ENCODE measurements around the gene PPP1R1B. TPM values are rescaled to one million over a fixed set of nuclear protein-coding genes. Genes with fewer than 3 reads are reported as not detected.

PPP1R1B gene
- total RNA-seq, 4 donors from 2014 or later, result 1.5 to 5.1 TPM; not detected in 2

GRCh38 chr17:39599665-39600231, 27.0 kb upstream of the PPP1R1B start:
- in situ Hi-C loops (cut with MboI; ENCODE audit: low sequenced_read_pairs in 4 of 4), result no loop called here

GRCh38 chr17:39600288-39600996, 26.3 kb upstream of the PPP1R1B start:
- H3K27ac ChIP-seq, result no peak overlapping the region
- no peak for TF ChIP-seq CTCF (IDR thresholded peaks at IDR 0.05 in 4 of 5, conservative IDR thresholded peaks at IDR 0.05 in 1 of 5)
- no peak for TF ChIP-seq POLR2A (IDR thresholded peaks at IDR 0.05)
- intact Hi-C loops (cut with DNase I; ENCODE audit: low total_unique reads), result no loop called here

More at GRCh38 chr17:39599665-39600231, 27.0 kb upstream of the PPP1R1B start:
- intact Hi-C loops (cut with DNase I; ENCODE audit: low total_unique reads), result no loop called here
- TF ChIP-seq POLR2A (IDR thresholded peaks at IDR 0.05), result no peak
- TF ChIP-seq CTCF (IDR thresholded peaks at IDR 0.05 in 4 of 5, conservative IDR thresholded peaks at IDR 0.05 in 1 of 5), result no peak
- H3K27me3 ChIP-seq, result peaks cover 96 to 98% (median 96%) of the 10 kb centered on the region in 3 donors
- no peaks in the 10 kb centered on the region for H3K36me3 ChIP-seq
- no peaks in the 10 kb centered on the region for H3K9me3 ChIP-seq
- H3K4me1 ChIP-seq, result peaks cover 8 to 11% of the 10 kb centered on the region in 2 donors
- peak overlapping the region in 1 of 4 donors; percentile 32 for H3K4me3 ChIP-seq
- no peak overlapping the region for H3K27ac ChIP-seq
- ATAC-seq (no peak), DNase-seq (no peak)

GRCh38 chr17:39600997-39601597, 25.7 kb upstream of the PPP1R1B start:
- no peak for TF ChIP-seq CTCF (IDR thresholded peaks at IDR 0.05 in 4 of 5, conservative IDR thresholded peaks at IDR 0.05 in 1 of 5)
- no peak for TF ChIP-seq POLR2A (IDR thresholded peaks at IDR 0.05)
- no peaks in the 10 kb centered on the region for H3K36me3 ChIP-seq
- no peaks in the 10 kb centered on the region for H3K9me3 ChIP-seq
- ATAC-seq (no peak), DNase-seq (no peak)
- no peak overlapping the region for H3K4me3 ChIP-seq
- intact Hi-C loops (cut with DNase I; ENCODE audit: low total_unique reads), result no loop called here
- no peak overlapping the region for H3K27ac ChIP-seq
- in situ Hi-C loops (cut with MboI; ENCODE audit: low sequenced_read_pairs in 4 of 4), result no loop called here
- H3K27me3 ChIP-seq, result peaks cover 96 to 98% (median 97%) of the 10 kb centered on the region in 3 donors
- peaks cover 19 to 20% of the 10 kb centered on the region in 2 donors for H3K4me1 ChIP-seq

More at GRCh38 chr17:39600288-39600996, 26.3 kb upstream of the PPP1R1B start:
- peaks cover 96 to 100% (median 98%) of the 10 kb centered on the region in 3 donors for H3K27me3 ChIP-seq
- in situ Hi-C loops (cut with MboI; ENCODE audit: low sequenced_read_pairs in 4 of 4), result no loop called here
- H3K4me3 ChIP-seq, result no peak overlapping the region
- no peaks in the 10 kb centered on the region for H3K36me3 ChIP-seq
- DNase-seq (no peak), ATAC-seq (no peak)
- peaks cover 14 to 15% of the 10 kb centered on the region in 2 donors for H3K4me1 ChIP-seq
- H3K9me3 ChIP-seq, result no peaks in the 10 kb centered on the region

- no peaks in the 10 kb centered on the region for H3K36me3 ChIP-seq
- intact Hi-C loops (cut with DNase I; ENCODE audit: low total_unique reads) (no loop called here), in situ Hi-C loops (cut with MboI; ENCODE audit: low sequenced_read_pairs in 4 of 4) (no loop called here)
- no peak overlapping the region for H3K4me3 ChIP-seq
- TF ChIP-seq POLR2A (IDR thresholded peaks at IDR 0.05) (no peak), CTCF (IDR thresholded peaks at IDR 0.05 in 4 of 5, conservative IDR thresholded peaks at IDR 0.05 in 1 of 5) (no peak)
- peaks cover 28% of the 10 kb centered on the region in 2 donors for H3K4me1 ChIP-seq
- DNase-seq (no peak), ATAC-seq (no peak)
- H3K9me3 ChIP-seq, result no peaks in the 10 kb centered on the region
- H3K27me3 ChIP-seq, result peaks cover 96 to 98% (median 97%) of the 10 kb centered on the region in 3 donors
- H3K27ac ChIP-seq, result no peak overlapping the region
Measured at GRCh38 chr17:39601758-39602532, 24.8 kb upstream of the PPP1R1B start.

Measured in gastrocnemius medialis (tissue), 4 donors.